Effector memory CD8-positive, alpha-beta T cell (primary cell): ENCODE results near the gene PNCK.

ENCODE experiments used
- ATAC-seq: fragments of 150-1000 bp; cut with Tn5 transposase; replicated peaks from 2 replicates; pipeline ENCODE4 v1.10.0; 2021; ENCODE audit warnings: mild to moderate bottlenecking, moderate library complexity
- DNase-seq, 3 experiments: peaks; one replicate each; pipeline ENCODE4 v3.0.0; 2021
- H3K27ac Mint-ChIP-seq, 2 donors: one replicate each; pipeline ENCODE4 v1.8.0; 2022; ENCODE audit warnings: mild to moderate bottlenecking in 2 of 2, mixed read lengths in 2 of 2, moderate library complexity in 2 of 2
- H3K27me3 Mint-ChIP-seq, 2 donors: one replicate each; pipeline ENCODE4 v1.8.0; 2022; ENCODE audit warnings: mixed read lengths in 2 of 2
- H3K36me3 Mint-ChIP-seq: one replicate; pipeline ENCODE4 v1.8.0; 2022; ENCODE audit warnings: mild to moderate bottlenecking, moderate library complexity, mixed read lengths; ENCODE audit not compliant: insufficient read depth
- H3K4me1 Mint-ChIP-seq, 2 donors: one replicate each; pipeline ENCODE4 v1.8.0; 2022; ENCODE audit warnings: low read depth in 2 of 2, mixed read lengths in 2 of 2
- H3K4me3 Mint-ChIP-seq, 2 donors: one replicate each; pipeline ENCODE4 v1.8.0; 2022; ENCODE audit warnings: mild to moderate bottlenecking in 2 of 2, mixed read lengths in 2 of 2, moderate library complexity in 2 of 2
- H3K9me3 Mint-ChIP-seq, 2 donors: one replicate each; pipeline ENCODE4 v1.8.0; 2022; ENCODE audit warnings: mixed read lengths in 2 of 2

Gene PNCK

DNA sequence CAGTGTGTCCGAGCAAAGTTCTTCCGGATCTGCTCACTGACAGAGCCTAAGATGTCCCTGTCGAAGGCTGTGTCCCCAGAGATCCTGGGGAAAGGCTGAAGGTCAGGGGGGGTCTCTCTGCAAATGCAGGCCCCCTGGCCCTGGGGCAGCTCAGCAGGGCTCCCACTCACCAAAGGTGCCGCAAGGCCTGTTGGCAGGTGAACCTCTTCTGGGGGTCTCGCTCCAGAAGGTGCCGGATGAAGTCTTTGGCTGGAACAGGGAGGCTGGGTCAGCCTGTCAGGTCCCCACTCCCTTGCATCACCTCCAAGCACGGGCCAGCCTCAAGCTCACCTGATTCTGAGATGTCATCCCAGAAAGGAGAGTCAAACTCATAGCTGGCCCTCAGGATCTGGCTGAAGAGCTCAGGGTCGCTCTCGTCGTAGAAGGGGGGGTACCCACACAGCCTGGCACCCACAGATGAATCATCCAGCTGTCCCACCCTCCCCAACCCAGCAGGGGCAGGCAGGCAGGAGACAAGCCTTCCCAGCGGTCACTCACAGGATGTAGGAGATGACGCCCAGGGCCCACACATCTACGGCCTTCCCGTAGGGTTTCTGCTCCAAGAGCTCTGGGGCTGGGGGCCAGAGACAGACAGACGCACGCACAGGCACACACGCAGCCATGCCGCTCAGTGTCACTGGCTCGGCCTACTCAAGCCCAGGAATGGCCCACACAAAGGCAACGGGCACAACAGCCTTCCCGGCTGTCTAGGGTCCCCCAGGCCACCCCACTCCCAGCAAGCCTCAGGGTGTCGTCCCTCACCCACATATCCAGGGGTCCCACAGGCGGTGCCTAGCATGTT lies 2.6 kb downstream of the PNCK start:
- no peak overlapping the region for H3K27ac Mint-ChIP-seq
- peaks cover 6 to 8% of the 10 kb centered on the region in 2 donors for H3K4me1 Mint-ChIP-seq
- no peak overlapping the region for H3K4me3 Mint-ChIP-seq
- no peaks in the 10 kb centered on the region for H3K9me3 Mint-ChIP-seq
- DNase-seq (no peak), ATAC-seq (no peak)
- H3K36me3 Mint-ChIP-seq = peaks cover 2% of the 10 kb centered on the region
- H3K27me3 Mint-ChIP-seq = peaks cover 31 to 48% of the 10 kb centered on the region in 2 donors

DNA sequence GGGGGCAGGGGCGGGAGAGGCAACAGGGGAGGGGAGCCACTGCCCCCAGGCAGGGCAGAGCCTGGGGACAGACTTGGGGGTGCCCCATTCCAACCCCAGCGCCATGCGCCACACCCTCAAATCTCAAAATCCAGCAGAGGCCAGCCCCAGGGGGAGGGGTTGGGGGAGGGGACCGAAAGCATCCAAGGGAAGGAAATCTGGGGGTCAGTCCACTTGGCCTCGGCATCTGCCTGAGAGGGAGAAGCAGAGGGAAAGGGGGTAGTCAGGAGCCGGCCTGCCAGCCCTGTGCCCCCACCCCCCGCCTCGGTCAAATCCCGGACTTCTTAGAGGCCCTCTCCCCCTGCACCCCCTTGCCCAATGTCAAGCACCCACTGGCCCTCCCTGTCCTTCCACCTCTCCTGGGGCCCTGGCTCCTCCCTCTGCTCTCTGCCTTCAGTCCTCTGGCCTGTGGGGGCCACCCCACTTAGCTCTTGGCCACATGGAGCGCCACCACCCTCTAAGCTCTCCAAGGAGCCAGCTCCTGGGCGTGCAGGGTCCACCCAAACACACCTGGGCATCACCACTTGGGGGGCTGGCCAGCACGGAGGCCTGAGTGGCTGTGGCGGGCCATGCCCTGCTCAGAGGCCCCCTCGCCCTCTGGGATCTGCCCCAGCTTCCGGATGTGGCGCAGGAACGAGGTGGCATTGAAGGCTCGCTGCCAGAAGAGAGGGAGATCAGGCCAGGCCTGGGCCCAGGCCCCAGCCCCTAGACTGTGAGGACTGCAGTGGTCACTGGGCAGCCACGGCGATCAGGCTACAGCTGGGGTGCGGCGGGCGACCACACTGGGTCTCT lies 3.5 kb downstream of the PNCK start:
- Mint-ChIP-seq H3K9me3 (no peaks in the 10 kb centered on the region), H3K27me3 (peaks cover 30 to 51% of the 10 kb centered on the region in 2 donors), H3K27ac (no peak overlapping the region), H3K36me3 (peaks cover 2% of the 10 kb centered on the region), H3K4me1 (peaks cover 6 to 8% of the 10 kb centered on the region in 2 donors), H3K4me3 (no peak overlapping the region)
- DNase-seq (no peak), ATAC-seq (no peak)

- ATAC-seq = peak; percentile 52
- peaks cover 2% of the 10 kb centered on the region for H3K36me3 Mint-ChIP-seq
Observed at GRCh38 chrX:153669174-153669890, 4.3 kb downstream of the PNCK start.

GRCh38 chrX:153668423-153669173 lies 5.0 kb downstream of the PNCK start:
- DNase-seq (no peak), ATAC-seq (no peak)
- peaks cover 2% of the 10 kb centered on the region for H3K36me3 Mint-ChIP-seq
- peaks cover 18 to 37% of the 10 kb centered on the region in 2 donors for H3K27me3 Mint-ChIP-seq
- no peak overlapping the region for H3K4me3 Mint-ChIP-seq
- peaks cover 6 to 8% of the 10 kb centered on the region in 2 donors for H3K4me1 Mint-ChIP-seq
- H3K27ac Mint-ChIP-seq = no peak overlapping the region
- H3K9me3 Mint-ChIP-seq = no peaks in the 10 kb centered on the region

More at GRCh38 chrX:153669174-153669890, 4.3 kb downstream of the PNCK start:
- peak; percentile 33 to 34 (median 33) for DNase-seq
- no peak overlapping the region for H3K27ac Mint-ChIP-seq
- peaks cover 23 to 43% of the 10 kb centered on the region in 2 donors for H3K27me3 Mint-ChIP-seq
- H3K4me3 Mint-ChIP-seq = no peak overlapping the region
- H3K4me1 Mint-ChIP-seq = peaks cover 6 to 8% of the 10 kb centered on the region in 2 donors
- no peaks in the 10 kb centered on the region for H3K9me3 Mint-ChIP-seq

- peaks cover 16 to 34% of the 10 kb centered on the region in 2 donors for H3K27me3 Mint-ChIP-seq
- peak overlapping the region in 1 of 2 donors; percentile 41 for H3K27ac Mint-ChIP-seq
- H3K4me3 Mint-ChIP-seq = peak overlapping the region; percentile 72 to 76
- peaks cover 2% of the 10 kb centered on the region for H3K36me3 Mint-ChIP-seq
- peaks cover 6 to 8% of the 10 kb centered on the region in 2 donors for H3K4me1 Mint-ChIP-seq
- DNase-seq (peak; percentile 66 to 75 (median 75)), ATAC-seq (peak; percentile 93)
- no peaks in the 10 kb centered on the region for H3K9me3 Mint-ChIP-seq
Observed at GRCh38 chrX:153667956-153668396, 5.6 kb downstream of the PNCK start.

DNA sequence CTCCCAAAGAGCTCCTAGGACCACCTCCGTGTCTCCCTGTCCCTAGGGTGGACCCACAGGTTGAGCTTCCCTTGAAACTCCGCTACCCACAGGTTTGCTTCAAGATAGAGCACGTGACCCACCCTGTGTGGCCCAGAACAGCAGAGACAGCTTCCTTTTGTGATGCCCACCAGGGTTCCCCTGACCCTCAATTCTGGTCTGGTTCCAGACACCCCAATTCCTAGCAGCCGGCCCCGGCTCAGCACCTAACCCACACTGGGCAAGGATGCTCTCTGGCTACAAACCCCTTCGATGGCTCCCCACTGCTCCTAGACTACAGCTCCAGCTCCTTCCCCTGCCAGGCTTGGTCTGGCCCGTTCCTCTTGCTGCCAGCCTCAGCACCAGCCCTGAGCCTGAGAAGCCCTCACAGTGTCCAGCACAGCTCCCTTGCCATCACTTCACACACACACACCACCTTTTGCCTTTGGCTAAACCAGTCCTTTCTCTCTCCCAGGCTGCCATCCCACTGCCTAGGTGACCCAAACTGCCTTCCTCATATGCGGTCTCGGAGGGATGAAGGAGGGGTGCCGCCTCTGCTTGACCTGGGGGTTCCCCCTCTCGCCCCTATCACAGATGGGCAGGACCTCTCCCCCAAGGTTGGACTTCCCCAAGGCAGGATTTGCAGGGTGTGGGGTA lies 6.2 kb downstream of the PNCK start:
- peaks cover 6% of the 10 kb centered on the region in 2 donors for H3K4me1 Mint-ChIP-seq
- ATAC-seq (no peak), DNase-seq (no peak)
- peak overlapping the region; percentile 72 to 76 for H3K4me3 Mint-ChIP-seq
- peak overlapping the region in 1 of 2 donors; percentile 41 for H3K27ac Mint-ChIP-seq
- peaks cover 11 to 29% of the 10 kb centered on the region in 2 donors for H3K27me3 Mint-ChIP-seq
- H3K9me3 Mint-ChIP-seq = no peaks in the 10 kb centered on the region
- peaks cover 2% of the 10 kb centered on the region for H3K36me3 Mint-ChIP-seq

GRCh38 chrX:153665726-153666306 lies 7.8 kb downstream of the PNCK start:
- no peak for ATAC-seq
- Mint-ChIP-seq H3K36me3 (peaks cover 2% of the 10 kb centered on the region), H3K27ac (no peak overlapping the region), H3K4me1 (peaks cover 6% of the 10 kb centered on the region in 2 donors), H3K9me3 (no peaks in the 10 kb centered on the region), H3K4me3 (no peak overlapping the region), H3K27me3 (peaks cover 11 to 30% of the 10 kb centered on the region in 2 donors)
- no peak for DNase-seq

- Mint-ChIP-seq H3K4me1 (no peaks in the 10 kb centered on the region), H3K9me3 (no peaks in the 10 kb centered on the region), H3K27ac (no peak overlapping the region), H3K4me3 (peak overlapping the region; percentile 20 to 45), H3K27me3 (peaks cover 6 to 35% of the 10 kb centered on the region in 2 donors), H3K36me3 (peaks cover 2% of the 10 kb centered on the region)
- no peak for ATAC-seq
- DNase-seq = peak; percentile 36 to 50 (median 48)
Observed at GRCh38 chrX:153662266-153662665, 11.3 kb downstream of the PNCK start.

GRCh38 chrX:153659268-153659667 lies 14.3 kb downstream of the PNCK start:
- DNase-seq = no peak
- H3K27ac Mint-ChIP-seq = no peak overlapping the region
- no peaks in the 10 kb centered on the region for H3K4me1 Mint-ChIP-seq
- H3K9me3 Mint-ChIP-seq = no peaks in the 10 kb centered on the region
- no peak for ATAC-seq
- H3K4me3 Mint-ChIP-seq = no peak overlapping the region
- peaks cover 6 to 36% of the 10 kb centered on the region in 2 donors for H3K27me3 Mint-ChIP-seq
- H3K36me3 Mint-ChIP-seq = no peaks in the 10 kb centered on the region

GRCh38 chrX:153657161-153657560 lies 16.5 kb downstream of the PNCK start:
- ATAC-seq (no peak), DNase-seq (no peak)
- Mint-ChIP-seq H3K4me3 (no peak overlapping the region), H3K27me3 (peaks cover 6 to 36% of the 10 kb centered on the region in 2 donors), H3K36me3 (no peaks in the 10 kb centered on the region), H3K27ac (no peak overlapping the region), H3K9me3 (no peaks in the 10 kb centered on the region), H3K4me1 (no peaks in the 10 kb centered on the region)

DNA sequence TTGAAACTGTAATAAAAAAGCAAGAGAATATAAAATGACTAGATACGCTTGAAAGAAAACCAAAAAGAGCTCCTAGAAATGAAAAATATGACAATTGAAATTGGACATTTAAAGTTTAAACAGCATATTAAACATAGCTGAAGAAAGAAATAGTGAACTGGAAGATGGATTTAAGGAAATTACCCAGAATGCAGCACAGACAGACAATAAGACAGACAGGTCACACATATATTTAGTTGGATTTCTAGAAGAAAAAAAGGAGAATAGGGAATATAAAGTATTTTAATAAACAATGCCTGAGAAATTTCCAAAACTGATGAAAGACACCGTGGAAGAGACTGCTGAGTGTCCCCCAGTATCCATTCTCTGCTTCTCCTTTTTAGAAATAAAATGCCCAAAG lies 20.1 kb downstream of the PNCK start:
- Mint-ChIP-seq H3K4me1 (no peaks in the 10 kb centered on the region), H3K9me3 (no peaks in the 10 kb centered on the region), H3K36me3 (no peaks in the 10 kb centered on the region), H3K27ac (no peak overlapping the region), H3K4me3 (no peak overlapping the region), H3K27me3 (peaks cover 0 to 19% of the 10 kb centered on the region in 2 donors)
- ATAC-seq (no peak), DNase-seq (no peak)

DNA sequence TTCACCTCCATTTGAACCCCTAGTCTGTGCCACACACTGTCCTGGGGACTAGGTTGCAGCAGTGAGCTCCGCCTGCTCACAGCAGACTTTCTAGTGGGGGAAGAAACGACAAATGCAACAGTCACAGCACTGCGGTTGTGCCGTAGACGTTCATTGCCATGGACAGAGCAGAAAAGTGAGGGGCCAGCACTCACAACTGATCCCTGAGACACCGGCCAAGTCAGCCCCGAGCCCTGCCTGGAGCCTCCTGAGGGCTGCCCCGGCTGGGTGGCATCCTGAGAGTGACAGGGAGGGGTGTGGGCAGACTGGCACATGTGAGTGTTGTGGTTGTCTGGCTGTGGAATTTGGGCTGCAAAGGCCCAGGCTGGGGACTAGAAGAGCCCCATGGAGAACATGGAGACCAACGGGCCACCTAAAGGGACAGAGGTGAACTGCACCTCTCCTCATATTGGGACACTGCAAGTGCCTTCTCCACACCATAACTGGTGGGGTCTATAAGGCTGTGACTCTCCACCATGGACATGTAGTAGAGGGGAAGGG lies 22.0 kb downstream of the PNCK start:
- no peaks in the 10 kb centered on the region for H3K9me3 Mint-ChIP-seq
- H3K4me1 Mint-ChIP-seq = no peaks in the 10 kb centered on the region
- no peaks in the 10 kb centered on the region for H3K36me3 Mint-ChIP-seq
- no peak overlapping the region for H3K27ac Mint-ChIP-seq
- DNase-seq (no peak), ATAC-seq (no peak)
- peaks cover 0 to 10% of the 10 kb centered on the region in 2 donors for H3K27me3 Mint-ChIP-seq
- no peak overlapping the region for H3K4me3 Mint-ChIP-seq
